GM06990 (cell line): Measurements from ENCODE around the gene TP53I11.

ENCODE experiments used
- DNase-seq: peaks from one replicate; pipeline ENCODE4 v3.0.0-alpha.2; 2011; ENCODE audit not compliant: insufficient read length; ENCODE audit errors: extremely low read depth
- H3K27me3 ChIP-seq: replicated peaks from 2 replicates; pipeline ENCODE4 v1.6.0; 2011; ENCODE audit warnings: low read length; ENCODE audit not compliant: control insufficient read depth, insufficient read depth
- H3K36me3 ChIP-seq: 2 replicates; pipeline ENCODE4 v1.5.1; 2011; ENCODE audit warnings: low read length; ENCODE audit not compliant: control insufficient read depth, insufficient read depth
- H3K4me3 ChIP-seq: replicated peaks from 2 replicates; pipeline ENCODE4 v1.5.1; 2011; ENCODE audit warnings: low read depth, mild to moderate bottlenecking, control low read depth, low read length
- TF ChIP-seq, protein P1 (sequence below): IDR thresholded peaks from 2 replicates; pipeline ENCODE4 v1.5.1; 2011; ENCODE audit warnings: low read length, control low read depth, mild to moderate bottlenecking, inconsistent platforms; ENCODE audit not compliant: insufficient read depth, poor library complexity, severe bottlenecking

Gene TP53I11

DNA sequence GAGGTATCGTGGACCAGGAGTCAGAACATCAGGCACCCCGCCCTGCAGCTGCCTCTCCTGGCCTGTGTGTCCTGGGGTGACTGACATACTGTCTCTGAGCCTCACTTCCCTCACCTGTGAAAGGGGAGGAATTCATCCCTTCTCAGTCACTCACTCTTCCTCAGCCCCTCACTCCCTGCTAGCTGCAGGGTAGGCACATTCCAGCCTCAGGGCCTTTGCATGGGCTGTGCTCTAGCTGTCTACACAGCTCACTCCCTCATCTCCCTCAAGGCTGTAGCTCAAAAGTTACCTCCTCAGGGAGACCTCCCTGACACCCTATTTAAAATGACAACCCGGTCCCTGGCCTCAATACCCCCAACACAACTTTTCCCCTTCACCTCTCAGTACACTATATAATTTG is 2.5 kb downstream of the TP53I11 start:
- no peak overlapping the region for H3K4me3 ChIP-seq
- TF ChIP-seq, protein P1, sequence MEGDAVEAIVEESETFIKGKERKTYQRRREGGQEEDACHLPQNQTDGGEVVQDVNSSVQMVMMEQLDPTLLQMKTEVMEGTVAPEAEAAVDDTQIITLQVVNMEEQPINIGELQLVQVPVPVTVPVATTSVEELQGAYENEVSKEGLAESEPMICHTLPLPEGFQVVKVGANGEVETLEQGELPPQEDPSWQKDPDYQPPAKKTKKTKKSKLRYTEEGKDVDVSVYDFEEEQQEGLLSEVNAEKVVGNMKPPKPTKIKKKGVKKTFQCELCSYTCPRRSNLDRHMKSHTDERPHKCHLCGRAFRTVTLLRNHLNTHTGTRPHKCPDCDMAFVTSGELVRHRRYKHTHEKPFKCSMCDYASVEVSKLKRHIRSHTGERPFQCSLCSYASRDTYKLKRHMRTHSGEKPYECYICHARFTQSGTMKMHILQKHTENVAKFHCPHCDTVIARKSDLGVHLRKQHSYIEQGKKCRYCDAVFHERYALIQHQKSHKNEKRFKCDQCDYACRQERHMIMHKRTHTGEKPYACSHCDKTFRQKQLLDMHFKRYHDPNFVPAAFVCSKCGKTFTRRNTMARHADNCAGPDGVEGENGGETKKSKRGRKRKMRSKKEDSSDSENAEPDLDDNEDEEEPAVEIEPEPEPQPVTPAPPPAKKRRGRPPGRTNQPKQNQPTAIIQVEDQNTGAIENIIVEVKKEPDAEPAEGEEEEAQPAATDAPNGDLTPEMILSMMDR, result no peak
- no peaks in the 10 kb centered on the region for H3K36me3 ChIP-seq
- peaks cover 6% of the 10 kb centered on the region for H3K27me3 ChIP-seq
- DNase-seq, result no peak

DNA sequence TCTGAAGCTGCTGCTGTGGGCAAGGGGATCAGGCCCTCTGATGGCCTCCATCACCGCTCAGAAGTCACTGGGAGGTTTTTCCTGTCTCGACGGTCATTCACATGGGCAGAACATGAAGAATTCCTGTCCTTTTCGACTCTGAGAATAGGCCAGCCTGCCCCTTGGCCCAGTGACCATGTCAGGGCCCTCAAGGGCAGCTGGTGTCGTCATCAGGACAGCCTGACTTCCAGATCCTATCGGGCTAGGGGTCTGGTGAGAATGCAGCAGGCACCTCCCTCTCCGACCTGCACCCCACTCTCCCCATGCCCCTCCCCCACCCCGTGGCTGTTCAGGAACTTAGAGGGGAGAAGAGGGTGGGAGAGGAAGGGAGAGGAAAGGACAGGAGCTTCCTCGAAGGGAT is 3.6 kb downstream of the TP53I11 start:
- TF ChIP-seq, protein P1, result no peak
- no peak for DNase-seq
- no peaks in the 10 kb centered on the region for H3K36me3 ChIP-seq
- H3K27me3 ChIP-seq, result peaks cover 4% of the 10 kb centered on the region
- no peak overlapping the region for H3K4me3 ChIP-seq

DNA sequence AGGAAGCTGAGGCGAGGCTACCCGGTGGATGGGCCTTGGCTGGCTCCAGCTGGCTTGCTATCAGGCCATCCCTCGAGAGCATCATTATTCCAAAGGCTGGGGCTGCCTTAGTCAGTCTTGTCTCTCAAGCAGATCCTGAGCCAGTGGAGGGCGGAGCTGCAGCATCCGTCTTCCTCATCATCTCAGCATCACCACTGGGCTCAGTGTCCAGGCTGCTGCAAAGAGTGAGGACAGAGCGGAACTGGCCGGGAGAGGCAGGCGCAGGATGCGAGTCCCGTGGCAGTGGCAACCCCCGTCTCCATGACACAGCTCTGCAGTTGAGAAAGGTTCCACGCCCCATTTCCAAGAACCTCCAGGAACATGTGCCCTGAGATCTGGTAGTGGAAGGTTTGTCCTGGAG is 4.4 kb downstream of the TP53I11 start:
- TF ChIP-seq, protein P1, result no peak
- DNase-seq, result no peak
- Histone ChIP-seq H3K4me3 (no peak overlapping the region), H3K36me3 (no peaks in the 10 kb centered on the region), H3K27me3 (peaks cover 2% of the 10 kb centered on the region; the same call in 1 of the 2 replicates)

DNA sequence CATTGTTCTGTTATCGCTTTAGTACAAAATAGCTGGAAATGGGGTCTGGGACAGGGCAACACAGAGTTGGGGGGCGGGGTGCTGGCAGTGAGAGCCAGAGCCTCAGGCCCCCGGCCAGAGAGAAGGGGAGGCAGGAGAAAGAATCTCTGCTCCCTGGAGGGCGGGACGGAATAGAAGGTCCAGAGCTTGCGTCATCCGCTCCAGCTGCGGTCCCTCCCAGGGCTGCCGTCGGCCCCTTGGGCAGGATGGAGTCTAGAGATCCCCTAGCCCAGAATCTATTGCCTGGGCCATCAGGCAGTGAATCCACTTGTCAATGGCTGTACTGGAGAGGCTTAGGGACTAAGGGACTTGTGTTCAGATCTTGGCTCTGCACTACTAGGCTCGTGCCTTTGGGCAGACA is 5.0 kb downstream of the TP53I11 start:
- Histone ChIP-seq H3K4me3 (no peak overlapping the region), H3K36me3 (no peaks in the 10 kb centered on the region), H3K27me3 (peaks cover 2% of the 10 kb centered on the region; the same call in 1 of the 2 replicates)
- TF ChIP-seq, protein P1, result no peak
- no peak for DNase-seq

DNA sequence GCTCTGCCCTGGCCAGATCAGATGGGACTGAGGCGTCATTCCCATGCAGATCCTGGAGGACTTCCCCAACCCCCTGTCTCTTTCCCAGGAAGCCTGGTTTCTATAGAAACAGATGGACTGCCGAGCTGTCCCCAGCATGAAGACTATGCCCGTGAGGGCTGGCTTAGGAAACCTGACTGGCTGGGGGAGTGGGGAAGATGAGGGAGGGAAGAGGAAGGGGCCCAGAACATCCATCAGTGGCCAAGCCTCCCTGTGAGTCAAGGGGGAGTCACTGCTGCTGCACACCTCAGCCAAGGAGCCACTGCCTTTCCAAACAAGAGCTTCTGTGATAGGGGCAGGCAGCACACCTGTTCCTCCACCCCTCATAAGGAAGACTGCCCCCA is 5.8 kb downstream of the TP53I11 start:
- TF ChIP-seq, protein P1, result no peak
- DNase-seq, result no peak
- Histone ChIP-seq H3K36me3 (no peaks in the 10 kb centered on the region), H3K4me3 (no peak overlapping the region), H3K27me3 (peaks cover 2% of the 10 kb centered on the region; the same call in 1 of the 2 replicates)

DNA sequence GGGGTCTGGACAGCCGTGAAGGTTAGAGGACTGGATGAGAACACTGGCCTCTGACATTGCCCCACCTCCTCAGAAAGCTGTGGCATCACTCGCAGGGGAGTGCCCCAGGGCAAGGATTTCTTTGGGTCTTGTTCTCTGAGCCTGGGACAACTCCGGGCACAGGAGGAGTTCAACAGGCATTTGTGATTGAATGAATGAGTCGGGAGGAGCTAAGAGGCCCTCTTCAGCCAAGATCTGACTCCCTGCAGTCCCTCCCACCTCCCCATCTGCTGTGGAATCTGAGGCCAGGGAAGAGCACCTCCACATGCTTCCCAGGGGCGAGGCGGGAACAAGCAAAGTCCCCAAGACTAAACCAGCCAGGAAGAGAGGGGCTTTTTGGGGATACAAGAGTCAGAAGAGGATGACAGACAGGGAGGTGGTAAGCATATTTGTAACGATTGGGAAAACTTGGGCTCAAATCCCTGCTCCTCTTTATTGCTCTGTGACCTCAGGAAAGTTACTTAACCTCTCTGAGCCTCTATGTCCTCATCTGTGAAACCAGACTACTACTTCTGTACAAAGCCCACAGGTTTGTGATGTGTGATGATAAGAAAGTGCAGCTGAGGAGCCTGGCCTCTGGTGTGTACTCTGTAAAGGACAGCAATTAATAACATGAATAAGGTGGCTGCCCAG is 6.4 kb downstream of the TP53I11 start:
- Histone ChIP-seq H3K36me3 (no peaks in the 10 kb centered on the region), H3K27me3 (peaks cover 2% of the 10 kb centered on the region; the same call in 1 of the 2 replicates), H3K4me3 (no peak overlapping the region)
- no peak for DNase-seq
- TF ChIP-seq, protein P1, result no peak
